Measurements from ENCODE around the gene UCP3. TPM values are rescaled to one million over a fixed set of nuclear protein-coding genes. Genes with fewer than 3 reads are reported as not detected.

Gene UCP3
- total and polyA plus RNA-seq, 2 of the 8 experiments (the other 6 are each of a cell fraction or from before 2014, with no cell fraction given) = 0.85 to 1.3 TPM

GRCh38 chr11:74025467-74026166 is 16.7 kb upstream of the UCP3 start:
- no peak overlapping the region for H3K9ac ChIP-seq (replicated peaks in 1 of 4; ENCODE audit: extremely low read depth in 1 of 4, low read depth in 3 of 4, low read length in 3 of 4)
- no peaks in the 10 kb centered on the region for H3K27me3 ChIP-seq (replicated peaks in 1 of 4; ENCODE audit: control insufficient read depth in 3 of 4, extremely low read depth in 1 of 4, insufficient read depth in 3 of 4, low read length in 3 of 4)
- H3K79me2 ChIP-seq (ENCODE audit: control insufficient read depth in 1 of 2, insufficient read depth in 2 of 2, low read length in 2 of 2) = no peaks in the 10 kb centered on the region
- H4K20me1 ChIP-seq (replicated peaks in 1 of 2; ENCODE audit: control insufficient read depth in 1 of 2, insufficient read depth in 2 of 2, low read length in 2 of 2) = no peaks in the 10 kb centered on the region
- 86% methylated on average over 7 of the region's 7 CpGs; no CpG with 5 or more reads in 1 of the 2 experiments for WGBS, 2 experiments (ENCODE audit: extremely low coverage in 1 of 2, insufficient coverage in 1 of 2, insufficient read length in 1 of 2, insufficient replicate concordance in 2 of 2, low coverage in 1 of 2, low lambda C conversion rate in 2 of 2, missing lambda C conversion rate in 1 of 2)
- H3K9me3 ChIP-seq (ENCODE audit: insufficient read depth in 2 of 2, low read depth in 1 of 2, low read length in 1 of 2) = no peaks in the 10 kb centered on the region
- no peak overlapping the region for H3K23ac ChIP-seq (ENCODE audit: insufficient read length)
- H3K4me2 ChIP-seq (ENCODE audit: insufficient read depth in 1 of 2, low read depth in 2 of 2, low read length in 2 of 2) = no peak overlapping the region
- ChIA-PET CTCF (ENCODE audit: partially characterized antibody) (no interaction called here), POLR2A (ENCODE audit: partially characterized antibody) (no interaction called here)
- H3K36me3 ChIP-seq (ENCODE audit: control insufficient read depth in 2 of 4, insufficient read depth in 4 of 4, low read length in 3 of 4) = peaks cover 0 to 3% (median 0%) of the 10 kb centered on the region in 4 experiments; a peak in 2 of 8 replicates
- H3K14ac ChIP-seq (ENCODE audit: insufficient read length) = no peak overlapping the region
- H3K18ac ChIP-seq (ENCODE audit: extremely low read depth, low read length) = no peak overlapping the region
- no peak overlapping the region for H4K91ac ChIP-seq (replicated peaks; ENCODE audit: insufficient read length, low read length)
- DNase-seq (ENCODE audit: low read depth in 1 of 2, low spot score in 2 of 2) = no peak
- no peak for TF ChIP-seq SRF (IDR thresholded peaks at IDR 0.05; ENCODE audit: low read depth, low read length)
- TF ChIP-seq SAP30 (IDR thresholded peaks at IDR 0.05; ENCODE audit: insufficient read depth, insufficient replicate concordance, low read length) = no peak
- TF ChIP-seq NRF1 (IDR thresholded peaks at IDR 0.05; ENCODE audit: low read depth, low read length) = no peak
- no peak for TF ChIP-seq ATF3 (IDR thresholded peaks at IDR 0.05; ENCODE audit: insufficient read depth, low read depth, low read length)
- no peak for TF ChIP-seq ATF2 (IDR thresholded peaks at IDR 0.05; ENCODE audit: low read length)
- TF ChIP-seq POU5F1 (IDR thresholded peaks at IDR 0.05; ENCODE audit: low read depth, low read length) = no peak
- TF ChIP-seq FOSL1 (IDR thresholded peaks at IDR 0.05; ENCODE audit: insufficient read depth, low read depth, low read length) = no peak
- TF ChIP-seq EGR1 (IDR thresholded peaks at IDR 0.05; ENCODE audit: borderline replicate concordance, low read depth, low read length) = no peak
- TF ChIP-seq RAD21 (IDR thresholded peaks at IDR 0.05 in 1 of 2, conservative IDR thresholded peaks at IDR 0.05 in 1 of 2; ENCODE audit: low read depth in 2 of 2, low read length in 2 of 2) = no peak
- TF ChIP-seq EZH2 (IDR thresholded peaks at IDR 0.05; ENCODE audit: low read depth, low read length, severe bottlenecking) = no peak
- no peak overlapping the region for H2BK20ac ChIP-seq (ENCODE audit: low read length)
- no peak overlapping the region for H2BK5ac ChIP-seq (ENCODE audit: low read depth, low read length)
- no peak overlapping the region for H4K8ac ChIP-seq (ENCODE audit: extremely low read depth, insufficient read depth, low read length)
- H3K23me2 ChIP-seq (ENCODE audit: low read depth, low read length) = no peaks in the 10 kb centered on the region; the same call in 1 of the 2 replicates
- H2AK5ac ChIP-seq (ENCODE audit: low read depth, low read length) = no peak overlapping the region
- H2BK12ac ChIP-seq (ENCODE audit: low read depth, low read length) = no peak overlapping the region
- no peaks in the 10 kb centered on the region for H3K79me1 ChIP-seq (ENCODE audit: low read depth, low read length)
- H2AFZ ChIP-seq (ENCODE audit: low read length) = no peak overlapping the region
- FAIRE-seq = no peak
- no peak overlapping the region for H2BK120ac ChIP-seq (replicated peaks; ENCODE audit: low read depth, low read length)
- no peak overlapping the region for H3K4me3 ChIP-seq (ENCODE audit: extremely low read depth in 1 of 4, insufficient read depth in 2 of 4, low read depth in 3 of 4, low read length in 4 of 4)
- H2BK15ac ChIP-seq (ENCODE audit: low read length) = no peak overlapping the region
- no peak overlapping the region for H3K27ac ChIP-seq (ENCODE audit: low read depth, low read length)
- no peaks in the 10 kb centered on the region for H3K4me1 ChIP-seq (replicated peaks in 1 of 4; ENCODE audit: control insufficient read depth in 3 of 4, insufficient read depth in 4 of 4, low read length in 3 of 4)
- H3K4ac ChIP-seq (replicated peaks; ENCODE audit: insufficient read length, low read depth, low read length) = no peak overlapping the region
- H4K5ac ChIP-seq (ENCODE audit: insufficient read length, low read depth, low read length) = no peak overlapping the region
- H3K56ac ChIP-seq (replicated peaks; ENCODE audit: insufficient read length, low read depth, low read length) = no peak overlapping the region

All from H1 (cell line).